ENCODE results near the gene CGB8. TPM values are rescaled to one million over a fixed set of nuclear protein-coding genes. Genes with fewer than 3 reads are reported as not detected.
"Not testable (repeated sequence)": the region's sequence is repeated elsewhere in the genome, so short reads cannot be mapped to it uniquely, and the experiment has no call there.

The CGB8 gene
- polyA plus RNA-seq (ENCODE audit: insufficient read length in 12 of 12), result 1 to 10 TPM in 1 of 12 donors, under 1 TPM in 6, not detected in 5; 0.27 to 1.2 (median 0.71) TPM
- long read RNA-seq, donor 1, result 0 reads
- long read RNA-seq, donor 2, result 0 reads
- long read RNA-seq, donor 3, result 0 reads
- long read RNA-seq, donor 4, partial matches to known transcripts, result 0 of 1 reads
- long read RNA-seq, donor 4, other reads (novel, unspliced or antisense), result 0 of 1 reads
- long read RNA-seq, donor 5, partial matches to known transcripts, result 0 of 1 reads
- long read RNA-seq, donor 5, other reads (novel, unspliced or antisense), result 0 of 1 reads
- long read RNA-seq, donor 6, result 0 reads
- long read RNA-seq, donor 7, result 0 reads
- long read RNA-seq, donor 8, result 0 reads
- long read RNA-seq, donor 9, result 0 reads
- long read RNA-seq, donor 10, result 0 reads
- long read RNA-seq, donor 11, result 0 reads

DNA sequence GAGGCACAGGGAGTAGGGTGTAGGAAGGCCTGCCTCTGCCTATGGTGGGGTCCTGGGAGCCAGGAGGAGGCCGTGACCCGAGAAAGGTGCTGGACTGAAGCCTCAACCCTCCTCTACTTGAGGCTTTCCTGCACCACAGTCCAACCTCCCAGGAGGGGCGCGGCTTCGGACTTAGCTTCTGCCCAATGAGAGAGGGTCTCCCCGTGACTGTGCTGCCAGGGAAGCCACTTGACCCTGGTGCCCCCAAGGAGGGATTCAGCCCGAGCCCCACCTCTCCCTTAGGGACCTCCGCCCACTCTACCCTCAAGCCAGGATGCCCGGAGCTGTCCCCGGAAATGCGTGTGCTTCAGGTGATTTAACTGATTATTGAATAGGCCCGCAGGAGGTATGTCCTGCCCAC is at the start of gene CGB8:
TSS of gene CGB8 (minus strand) at position 101 of the 400 bp plus-strand sequence. CDS start 372 bp downstream, outside the sequence.
- DNase-seq, result not testable (repeated sequence)

DNA sequence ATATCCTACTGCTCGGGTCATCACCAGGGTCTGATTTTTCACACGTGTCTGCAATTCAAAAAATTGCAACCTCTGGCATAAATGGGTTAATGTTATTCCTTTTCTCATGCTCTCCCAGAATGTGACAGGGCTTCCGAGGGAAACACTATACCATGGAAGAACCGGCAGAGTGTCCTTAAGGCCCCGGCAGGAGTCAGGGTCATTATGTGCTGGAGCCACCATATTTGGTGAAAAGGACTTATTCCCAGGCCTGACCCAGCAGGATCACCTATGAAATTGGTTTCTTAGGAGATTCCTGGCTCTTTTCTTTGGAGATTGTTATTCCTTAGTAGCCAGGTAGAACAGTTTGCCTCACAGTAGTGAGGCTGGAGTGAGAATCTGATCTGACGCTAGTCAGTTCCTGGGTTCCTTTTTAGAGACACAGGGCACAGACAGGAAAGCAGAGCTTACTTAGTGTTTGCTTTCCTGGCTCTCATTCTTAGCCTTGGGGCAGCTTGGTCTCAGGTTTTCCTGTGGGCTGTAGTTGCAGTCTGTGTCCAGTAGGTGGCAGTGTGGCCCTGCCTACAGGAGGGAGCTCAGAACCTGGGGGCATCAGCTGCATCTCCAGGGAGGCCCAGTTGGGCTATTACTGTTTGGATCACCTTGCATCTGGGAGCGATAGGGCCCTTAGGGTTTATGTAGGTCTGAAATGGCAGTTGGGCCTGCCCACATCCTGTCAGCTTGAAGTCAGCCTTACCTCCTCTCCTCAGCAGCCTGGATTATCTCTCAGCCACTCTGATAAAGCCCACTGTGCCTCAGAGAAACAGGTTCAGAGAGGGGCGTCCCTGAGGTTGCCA is 48.8 kb upstream of the CGB8 start:
- peak; percentile 74 for DNase-seq

DNA sequence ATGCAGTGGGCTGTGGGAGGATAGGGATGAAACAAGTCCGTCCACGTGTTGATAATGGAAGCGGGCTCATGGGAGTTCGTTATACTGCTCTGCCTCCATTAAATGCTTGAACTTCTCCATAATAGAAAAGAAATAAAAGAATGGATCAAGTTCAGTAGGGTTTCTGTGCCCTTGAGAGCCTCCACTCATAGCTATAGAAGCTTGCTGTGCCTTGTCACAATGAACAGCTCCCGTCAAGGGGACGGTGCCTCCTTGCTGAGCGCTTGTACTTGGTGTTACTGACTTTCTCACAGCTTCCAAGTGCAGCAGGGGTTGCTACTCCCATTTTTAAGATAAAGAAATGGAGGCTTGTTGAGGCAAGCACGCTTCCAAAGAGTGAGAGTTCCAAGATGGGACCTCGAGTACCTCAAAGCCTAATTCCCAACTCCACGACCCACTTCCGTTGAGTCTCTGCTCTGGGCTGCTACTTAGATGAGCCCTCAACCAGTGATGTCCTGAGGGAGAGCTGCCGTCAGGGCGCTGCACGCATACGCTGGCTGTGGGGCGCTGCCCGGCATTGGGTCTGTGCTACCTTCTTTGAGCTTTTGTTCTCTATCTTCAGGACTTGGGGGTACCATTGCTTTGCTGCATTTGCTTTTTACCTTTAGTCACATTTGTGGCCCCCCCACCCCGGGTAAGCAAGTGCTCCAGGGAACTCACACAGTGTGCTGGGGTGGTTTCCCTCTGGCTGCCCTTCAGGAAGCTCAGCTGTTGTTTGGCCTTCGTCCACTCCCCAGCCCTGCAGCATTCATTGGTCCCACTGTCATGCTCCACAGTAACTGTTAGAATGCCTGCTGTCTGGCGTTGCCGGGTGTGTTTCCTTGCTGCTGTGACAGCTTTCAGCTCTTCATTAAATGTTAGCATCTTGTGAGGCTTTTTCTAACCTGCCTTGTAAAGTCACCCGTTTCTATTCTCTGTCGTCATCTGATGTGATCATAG is 45.9 kb upstream of the CGB8 start:
- DNase-seq, result no peak

DNA sequence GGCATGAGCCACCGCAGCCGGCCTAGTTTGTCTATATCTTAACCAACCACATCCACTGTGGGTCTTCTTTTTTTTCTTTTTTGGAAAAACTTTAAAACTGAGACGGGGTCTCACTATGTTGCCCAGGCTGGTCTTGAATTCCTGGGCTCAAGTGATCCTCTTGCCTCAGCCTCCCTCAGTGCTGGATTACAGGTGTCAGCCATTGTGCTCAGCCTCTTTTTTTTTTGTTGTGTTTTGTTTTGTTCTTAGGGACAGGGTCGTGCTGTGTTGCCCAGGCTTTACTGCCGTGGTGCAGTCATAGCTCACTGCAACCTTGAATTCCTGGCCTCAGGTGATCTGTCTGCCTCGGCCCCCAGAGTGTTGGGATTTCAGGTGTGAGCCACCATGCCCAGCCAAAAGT is 43.8 kb upstream of the CGB8 start:
- DNase-seq, result no peak

DNA sequence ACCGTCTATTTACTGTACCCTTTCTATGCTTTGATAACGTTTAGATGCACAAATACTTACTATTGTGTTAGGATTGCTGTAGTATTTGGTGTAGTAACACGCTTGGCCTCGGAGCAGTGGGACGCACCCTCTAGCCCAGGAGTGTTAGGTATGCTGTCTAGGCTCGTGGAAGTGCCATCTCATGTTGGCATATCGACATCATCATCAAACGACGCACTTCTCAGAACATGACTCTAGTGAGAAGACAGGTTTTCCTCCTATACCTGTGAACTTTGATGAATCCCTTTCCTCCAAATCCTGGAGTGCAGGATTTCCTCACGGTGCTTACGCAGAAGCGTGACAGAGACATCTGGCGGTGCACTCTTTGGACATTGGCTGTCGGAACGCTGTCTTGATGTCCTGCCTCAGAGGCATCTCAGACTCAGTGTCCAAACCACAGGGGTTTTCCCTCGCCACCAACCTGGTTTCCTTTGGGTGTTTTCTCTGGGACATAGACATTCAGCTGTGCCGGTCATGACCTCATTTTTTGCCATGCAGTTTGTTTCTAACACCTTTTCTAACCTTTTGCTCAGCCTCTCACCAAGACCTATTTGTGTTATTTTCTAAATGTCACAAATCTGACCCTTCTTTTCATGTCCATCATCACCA is 42.6 kb upstream of the CGB8 start:
- DNase-seq, result no peak

DNA sequence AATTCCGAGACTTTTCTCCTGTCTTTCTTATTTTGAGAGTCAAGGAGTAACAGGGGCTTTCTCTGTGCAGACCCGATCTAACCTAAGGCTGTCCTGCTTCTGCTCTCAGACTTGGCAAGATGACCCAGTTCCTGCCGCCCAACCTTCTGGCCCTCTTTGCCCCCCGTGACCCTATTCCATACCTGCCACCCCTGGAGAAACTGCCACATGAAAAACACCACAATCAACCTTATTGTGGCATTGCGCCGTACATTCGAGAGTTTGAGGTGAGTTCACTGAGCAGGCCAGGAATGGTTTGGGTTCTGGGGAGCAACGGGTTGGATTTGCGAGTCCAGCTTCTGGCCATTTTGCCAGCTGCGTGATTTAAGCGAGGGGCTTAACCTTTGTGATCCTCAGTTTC is 37.4 kb upstream of the CGB8 start:
- no peak for DNase-seq

DNA sequence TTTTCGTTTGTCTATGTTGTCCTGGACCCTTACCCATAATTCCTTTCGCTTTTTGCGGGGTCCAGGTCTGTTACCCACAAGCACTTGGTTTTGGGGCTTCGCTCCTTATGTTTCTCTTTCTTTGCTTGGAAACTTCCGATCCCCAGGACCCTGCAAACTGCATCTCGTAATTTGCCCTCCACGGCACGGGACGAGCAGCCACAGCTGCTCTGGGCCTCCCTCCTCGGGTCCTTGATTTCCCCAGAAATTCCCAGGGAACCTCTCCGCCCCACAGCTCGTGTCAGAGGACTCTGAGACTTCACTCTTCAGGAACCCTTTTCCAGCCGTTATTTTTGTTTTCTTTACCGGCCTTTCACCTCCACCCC is 36.9 kb upstream of the CGB8 start:
- DNase-seq, result no peak

DNA sequence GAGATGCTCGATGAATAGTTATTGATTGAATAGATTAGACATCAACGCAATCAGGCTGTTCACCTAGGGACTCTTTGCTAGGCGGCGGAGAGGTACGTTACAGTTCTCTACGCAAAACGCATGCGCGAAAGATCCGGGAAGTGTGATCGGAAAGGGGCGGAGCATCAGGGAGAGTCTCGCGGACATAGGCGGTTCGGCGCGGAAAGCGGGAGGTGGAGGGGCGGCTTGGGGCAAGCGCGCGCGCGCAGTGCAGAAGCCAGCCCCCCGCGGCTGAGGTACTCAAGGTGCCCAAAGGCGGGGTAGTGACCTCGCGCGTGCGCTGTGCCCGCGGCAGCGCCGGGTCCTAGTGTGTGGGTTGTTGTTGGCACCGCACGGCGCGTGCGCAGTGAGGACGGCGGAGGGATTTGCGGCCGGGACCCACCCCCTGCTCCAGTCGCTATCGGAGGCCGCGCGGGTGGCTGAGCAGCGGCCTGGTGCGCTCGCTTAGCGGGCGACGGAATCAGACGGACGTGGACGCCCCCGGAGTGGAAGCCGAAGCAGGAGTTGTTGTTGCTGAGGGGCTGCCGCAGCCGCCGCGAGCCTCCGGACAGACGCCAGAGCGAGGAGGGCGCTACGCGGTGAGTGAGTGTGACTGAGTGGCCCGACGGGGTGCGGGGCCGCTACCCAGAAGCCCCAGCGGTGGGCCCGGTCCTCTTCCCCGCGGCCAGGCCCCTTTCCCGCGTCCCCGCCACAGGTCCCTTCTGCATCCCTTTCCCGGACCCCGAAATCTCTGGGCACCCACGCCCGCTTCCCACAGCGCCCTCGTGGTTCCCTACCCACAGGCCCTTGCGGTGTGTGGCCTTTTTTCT is 36.3 kb upstream of the CGB8 start, which contains the start of gene SNRNP70:
TSS of gene SNRNP70 (plus strand) at position 432 of the 848 bp plus-strand sequence. CDS start 964 bp downstream, outside the sequence.
- DNase-seq, result peak; percentile 100

DNA sequence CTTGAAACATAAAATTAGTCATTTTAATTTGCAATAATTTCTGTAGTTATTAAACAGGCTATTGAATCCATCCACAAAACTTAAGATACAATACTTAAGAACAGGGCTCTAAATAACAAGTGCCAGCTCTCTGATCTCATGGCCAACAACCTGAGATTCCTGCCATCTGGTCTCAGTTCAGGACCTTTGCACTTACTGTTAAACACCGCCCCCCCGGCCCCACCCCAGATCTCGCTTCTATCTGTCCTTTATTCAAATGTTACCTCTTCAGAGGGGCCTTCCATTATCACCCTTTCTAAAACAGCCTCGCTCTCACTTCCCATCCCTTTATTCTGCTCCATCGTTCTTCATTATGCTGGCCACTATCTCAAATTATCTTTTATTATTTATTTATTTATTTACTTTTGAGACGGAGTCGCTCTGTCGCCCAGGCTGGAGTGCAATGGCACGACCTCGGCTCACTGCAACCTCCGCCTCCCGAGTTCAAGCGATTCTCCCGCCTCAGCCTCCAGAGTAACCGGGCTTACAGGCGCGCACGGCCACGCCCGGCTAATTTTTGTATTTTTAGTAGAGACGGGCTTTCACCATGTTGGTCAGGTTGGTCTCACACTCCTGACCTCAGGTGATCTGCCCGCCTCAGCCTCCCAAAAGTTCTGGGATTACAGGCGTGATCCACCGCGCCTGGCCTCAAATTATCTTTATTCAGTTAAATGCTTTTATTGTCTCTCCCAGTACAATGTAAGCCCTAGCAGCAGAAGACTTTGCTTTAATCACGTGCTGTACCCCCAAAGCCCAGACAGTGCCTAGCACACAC is 35.5 kb upstream of the CGB8 start:
- no peak for DNase-seq

DNA sequence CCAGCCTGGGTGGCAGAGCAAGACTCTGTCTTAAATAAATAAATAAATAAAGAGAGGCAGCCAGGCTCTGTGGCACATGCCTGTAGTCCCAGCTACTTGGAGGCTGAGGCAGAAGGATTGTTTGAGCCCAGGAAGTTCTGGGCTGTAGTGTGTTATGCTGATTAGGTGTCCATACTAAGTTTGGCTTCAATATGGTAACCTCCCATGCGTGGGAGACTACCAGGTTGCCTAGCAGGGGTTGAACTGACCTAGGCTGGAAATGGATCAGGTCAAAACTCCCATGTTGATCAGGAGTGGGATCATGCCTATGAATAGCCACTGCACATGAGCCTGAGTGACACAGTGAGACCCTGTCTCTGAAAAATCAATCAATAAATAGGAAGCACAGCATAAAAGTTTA is 32.4 kb upstream of the CGB8 start:
- no peak for DNase-seq

DNA sequence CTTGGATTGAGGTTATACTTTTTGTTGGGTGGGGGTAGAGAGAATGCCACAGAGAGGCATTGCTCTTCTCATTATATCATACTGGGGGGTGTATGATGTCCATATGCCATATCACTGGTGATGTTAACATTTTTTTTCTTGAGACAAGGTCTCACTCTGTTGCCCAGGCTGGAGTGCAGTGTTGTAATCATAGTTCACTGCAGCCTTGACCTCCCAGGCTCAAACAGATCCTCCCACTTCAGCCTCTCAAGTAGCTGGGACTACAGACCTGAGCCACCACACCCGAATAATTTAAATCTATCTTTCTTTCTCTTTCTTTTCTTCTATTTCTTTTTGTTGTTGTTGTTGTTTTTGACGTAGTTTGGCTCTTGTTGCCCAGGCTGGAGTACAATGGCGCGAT is 31.5 kb upstream of the CGB8 start:
- DNase-seq, result no peak

DNA sequence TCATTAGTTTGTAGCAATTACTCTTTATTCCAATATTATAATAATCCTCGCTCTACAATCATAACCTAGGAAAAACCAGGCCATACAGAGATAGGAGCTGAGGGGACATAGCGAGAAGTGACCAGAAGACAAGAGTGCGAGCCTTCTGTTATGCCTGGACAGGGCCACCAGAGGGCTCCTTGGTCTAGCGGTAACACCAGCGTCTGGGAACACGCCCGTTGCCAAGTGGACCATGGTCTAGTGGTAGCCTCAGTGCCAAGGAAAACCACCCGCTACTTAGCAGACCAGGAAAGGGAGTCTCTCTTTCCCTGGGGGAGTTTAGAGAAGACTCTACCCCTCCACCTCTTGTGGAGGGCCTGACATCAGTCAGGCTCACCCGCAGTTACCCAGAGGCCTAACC is 26.0 kb upstream of the CGB8 start:
- peak; percentile 35 for DNase-seq

DNA sequence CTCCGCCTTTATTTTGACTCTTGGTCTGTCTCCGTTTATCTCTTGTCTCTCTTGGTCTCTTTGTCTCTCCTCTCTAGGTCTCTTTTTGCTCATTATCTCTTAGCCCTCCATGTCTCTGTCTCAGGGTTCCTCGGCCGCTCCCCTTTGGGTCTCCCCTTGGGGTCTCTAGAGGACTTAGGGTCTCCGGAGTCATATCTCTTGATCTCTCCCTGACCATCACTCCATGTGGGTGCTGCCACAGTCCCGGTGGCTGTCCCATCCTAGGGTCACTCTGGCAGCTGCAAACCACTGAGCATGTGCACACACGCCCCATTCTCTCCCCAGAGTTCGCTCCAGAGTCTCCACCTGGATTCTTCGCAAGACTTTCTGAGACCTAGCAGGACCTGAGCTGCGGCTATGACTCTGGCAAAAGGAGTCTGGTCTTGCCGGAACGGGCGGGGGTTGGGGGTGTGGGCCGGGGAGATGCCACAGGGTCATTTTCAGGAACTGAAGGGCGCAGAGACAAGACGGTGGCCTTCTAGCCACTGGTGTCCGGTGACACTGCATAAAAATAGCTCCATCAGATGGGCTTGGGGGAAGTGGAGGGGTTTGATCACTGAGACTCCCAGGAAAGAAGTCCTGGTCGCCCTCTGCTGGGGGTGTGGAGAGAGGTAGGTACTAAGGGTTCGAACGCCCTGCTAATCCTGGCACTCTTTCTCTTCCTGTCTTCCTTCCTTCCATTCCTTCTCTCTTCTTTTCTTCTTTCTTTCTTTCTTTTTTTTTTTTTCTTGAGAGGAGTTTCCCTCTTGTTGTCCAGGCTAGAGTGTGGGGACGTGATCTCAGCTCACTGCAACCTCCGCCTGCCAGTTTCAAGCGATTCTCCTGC is 24.8 kb upstream of the CGB8 start:
- no peak for DNase-seq

DNA sequence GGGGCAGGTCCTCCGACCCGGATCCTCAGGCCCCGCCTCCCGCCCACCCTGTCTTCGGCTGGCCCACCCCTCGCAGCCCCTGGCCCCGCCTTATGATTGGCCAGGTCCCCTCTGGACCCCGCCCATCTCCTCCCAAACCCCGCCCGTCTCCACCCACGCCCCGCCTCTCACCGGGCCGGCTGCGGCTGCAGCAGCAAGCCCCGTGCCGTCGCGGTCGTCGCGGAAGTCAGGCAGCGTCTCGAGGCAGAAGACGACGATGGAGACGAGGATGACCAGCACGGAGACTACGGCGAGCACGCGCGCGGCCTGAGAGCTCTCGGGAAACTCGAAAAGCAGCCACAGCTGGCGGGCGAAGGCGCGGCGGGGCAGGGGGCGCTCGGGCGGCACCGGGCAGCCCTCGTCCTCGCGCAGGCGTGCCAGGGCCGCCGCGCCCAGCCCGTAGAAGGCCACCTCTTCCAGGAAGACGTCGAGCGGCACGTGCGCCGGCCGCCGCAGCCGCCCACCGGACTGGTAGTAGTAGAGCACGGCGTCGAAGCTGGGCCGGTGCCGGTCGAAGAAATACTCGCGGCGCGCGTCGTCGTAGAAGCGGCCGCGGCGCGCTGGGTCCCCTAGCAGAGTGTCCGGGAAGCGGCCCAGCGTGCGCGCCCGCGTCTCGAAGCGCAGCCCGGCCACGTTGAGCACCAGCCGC is 23.1 kb upstream of the CGB8 start:
- no peak for DNase-seq

DNA sequence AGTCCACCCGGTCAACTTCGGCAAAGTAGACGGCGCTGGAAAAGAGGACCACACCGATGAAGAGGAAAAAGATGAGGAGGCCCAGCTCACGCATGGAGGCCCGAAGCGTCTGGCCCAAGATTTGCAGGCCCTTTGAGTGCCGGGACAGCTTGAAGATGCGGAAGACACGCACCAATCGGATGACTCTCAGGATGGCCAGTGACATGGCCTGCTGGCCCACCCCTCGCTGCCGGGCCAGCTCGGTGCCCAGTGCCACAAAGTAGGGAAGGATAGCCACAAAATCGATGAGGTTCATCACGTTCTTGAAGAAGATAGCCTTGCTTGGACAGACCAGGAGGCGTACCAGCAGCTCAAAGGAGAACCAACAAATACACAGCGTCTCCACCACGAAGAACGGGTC is 21.5 kb upstream of the CGB8 start:
- DNase-seq, result no peak

DNA sequence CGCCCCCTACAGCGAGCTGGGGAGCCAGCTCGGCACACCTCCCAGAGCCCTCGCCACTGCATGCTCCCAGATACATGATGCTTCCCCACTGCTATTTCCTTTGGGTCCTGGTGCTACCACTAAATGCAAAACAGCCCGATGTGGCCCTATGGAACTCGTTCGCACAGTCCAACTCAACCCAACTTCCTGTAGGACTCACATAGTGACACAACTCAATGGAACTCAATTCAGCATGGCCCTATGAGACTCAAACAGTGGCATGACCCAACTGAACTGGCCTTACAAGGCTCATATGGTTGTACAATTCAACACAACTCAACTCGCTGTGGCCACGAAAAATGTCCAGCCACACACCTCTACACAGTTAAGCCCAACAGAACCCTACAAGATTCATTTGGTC is 20.1 kb upstream of the CGB8 start:
- DNase-seq, result no peak

DNA sequence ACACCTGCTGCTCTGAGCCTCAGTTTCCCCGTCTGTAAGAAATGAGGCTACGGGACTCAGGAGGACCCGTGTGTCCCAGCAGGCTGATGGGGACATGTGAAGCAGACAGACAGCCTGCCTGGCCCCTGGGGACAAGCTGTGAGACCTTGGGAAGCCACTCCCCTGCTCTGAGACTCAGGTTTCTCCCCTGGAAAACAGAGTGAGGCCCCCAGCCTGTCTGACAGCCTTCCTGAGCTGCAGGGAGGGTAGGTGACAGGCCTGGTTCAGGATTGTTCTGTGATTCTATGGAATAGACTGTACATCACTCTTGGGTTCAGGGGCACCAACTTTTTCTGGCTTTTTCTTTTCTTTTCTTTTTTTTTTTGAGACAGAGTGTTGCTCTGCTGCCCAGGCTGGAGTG is 18.6 kb upstream of the CGB8 start:
- DNase-seq, result no peak

All from muscle of arm (tissue), 14 donors.